Endodermal cell (in vitro differentiated cells): ENCODE data around the gene CHID1. TPM values are rescaled to one million over a fixed set of nuclear protein-coding genes. Genes with fewer than 3 reads are reported as not detected.

ENCODE experiments used
- DNase-seq: peaks from one replicate; pipeline ENCODE4 v3.0.0-alpha.2; 2017
- H3K27ac ChIP-seq: 2 replicates; pipeline ENCODE4 v1.5.1; 2013; ENCODE audit warnings: mild to moderate bottlenecking, low read depth, low read length, moderate library complexity
- H3K27me3 ChIP-seq: 2 replicates; pipeline ENCODE4 v1.6.1; 2013; ENCODE audit warnings: mild to moderate bottlenecking, low read length, moderate library complexity; ENCODE audit not compliant: insufficient read depth, control insufficient read depth, poor library complexity, severe bottlenecking
- H3K36me3 ChIP-seq: 2 replicates; pipeline ENCODE4 v1.7.0; 2013; ENCODE audit warnings: mild to moderate bottlenecking, low read length, moderate library complexity; ENCODE audit not compliant: control insufficient read depth, insufficient read depth
- H3K4me1 ChIP-seq: one replicate; pipeline ENCODE4 v1.7.0; 2013; ENCODE audit warnings: low read length; ENCODE audit not compliant: control insufficient read depth, insufficient read depth
- H3K4me3 ChIP-seq: 2 replicates; pipeline ENCODE4 v1.5.1; 2013; ENCODE audit warnings: mild to moderate bottlenecking, low read length, moderate library complexity
- H3K9ac ChIP-seq: 2 replicates; pipeline ENCODE4 v1.6.1; 2013; ENCODE audit warnings: mild to moderate bottlenecking, low read length, moderate library complexity; ENCODE audit not compliant: poor library complexity, severe bottlenecking; ENCODE audit errors: extremely low read depth
- H3K9me3 ChIP-seq: 2 replicates; pipeline ENCODE4 v1.6.1; 2013; ENCODE audit warnings: mild to moderate bottlenecking, low read length, moderate library complexity; ENCODE audit not compliant: control insufficient read depth
- H3K27ac Mint-ChIP-seq: 2 replicates; pipeline ENCODE4 v1.8.0; 2020; ENCODE audit warnings: mixed read lengths
- H3K27me3 Mint-ChIP-seq: 2 replicates; pipeline ENCODE4 v1.8.0; 2021; ENCODE audit warnings: mild to moderate bottlenecking, mixed read lengths; ENCODE audit not compliant: insufficient read depth
- H3K36me3 Mint-ChIP-seq: 2 replicates; pipeline ENCODE4 v1.8.0; 2020; ENCODE audit warnings: low read depth, mixed read lengths
- H3K4me1 Mint-ChIP-seq: 2 replicates; pipeline ENCODE4 v1.8.0; 2020; ENCODE audit warnings: mixed read lengths
- H3K4me3 Mint-ChIP-seq: 2 replicates; pipeline ENCODE4 v1.8.0; 2020; ENCODE audit warnings: mild to moderate bottlenecking, moderate library complexity, mixed read lengths
- H3K9me3 Mint-ChIP-seq: 2 replicates; pipeline ENCODE4 v1.8.0; 2020; ENCODE audit warnings: mild to moderate bottlenecking, mixed read lengths
- WGBS, 2 experiments: methylation state at CpG; one replicate each; pipeline versions ENCODE4 v1.1.5 to v1.1.7; 2013; ENCODE audit warnings: missing lambda C conversion rate in 2 of 2, mixed read lengths in 1 of 2; ENCODE audit not compliant: insufficient coverage in 1 of 2, insufficient read length in 1 of 2; 5-methylcytosine and 5-hydroxymethylcytosine counted together
- total RNA-seq, 2 donors: library from RNA; stranded (reverse); fragmentation: NEBNext Ultra II Directional in 1 of 2; extraction: Animal tissue kit (Norgen Biotek cat#: 25700) in 1 of 2; gene quantifications; 2 replicates in 1 of 2; 3 replicates in 1 of 2; pipeline ENCODE4 v1.2.1, GENCODE V29; 2021
- TF ChIP-seq, protein P1 (sequence below): fragments of 200-600 bp; sonication (generic); conservative IDR thresholded peaks from 2 replicates; pipeline ENCODE4 v1.5.0; 2021; ENCODE audit warnings: antibody characterized with exemption, mild to moderate bottlenecking

CHID1 gene
- total RNA-seq, 2 donors from 2014 or later, result 82.0 to 83.5 TPM

DNA sequence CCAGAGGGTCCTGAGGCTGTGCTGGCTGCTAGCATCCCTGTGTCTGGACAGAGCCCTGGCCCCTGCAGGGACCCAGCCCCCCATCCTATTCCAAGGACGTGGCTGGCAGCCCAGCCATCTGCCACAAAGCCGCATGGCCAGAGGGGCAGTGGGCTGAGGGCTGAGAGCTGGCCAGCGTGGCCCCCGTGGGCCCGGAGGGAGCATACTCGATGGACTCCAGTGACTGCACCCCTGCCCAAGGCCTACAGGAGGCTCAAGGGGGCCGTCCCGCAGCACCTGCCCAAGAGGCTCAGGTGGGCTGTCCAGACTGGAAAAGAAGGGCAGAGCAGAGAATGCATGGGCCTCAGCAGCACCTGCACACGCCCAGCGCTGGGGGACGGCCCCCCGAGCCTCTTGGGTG lies 54.8 kb downstream of the CHID1 start:
- peaks cover 5% of the 10 kb centered on the region for H3K4me1 ChIP-seq

GRCh38 chr11:855330-855674 lies 55.3 kb downstream of the CHID1 start:
- H3K4me3 Mint-ChIP-seq, result no peak overlapping the region
- no peak overlapping the region for H3K4me3 ChIP-seq
- H3K36me3 Mint-ChIP-seq, result peaks cover 3% of the 10 kb centered on the region
- H3K4me1 Mint-ChIP-seq, result peaks cover 3% of the 10 kb centered on the region
- H3K9me3 ChIP-seq, result no peaks in the 10 kb centered on the region
- H3K27me3 Mint-ChIP-seq, result peaks cover 2% of the 10 kb centered on the region
- TF ChIP-seq, protein P1, sequence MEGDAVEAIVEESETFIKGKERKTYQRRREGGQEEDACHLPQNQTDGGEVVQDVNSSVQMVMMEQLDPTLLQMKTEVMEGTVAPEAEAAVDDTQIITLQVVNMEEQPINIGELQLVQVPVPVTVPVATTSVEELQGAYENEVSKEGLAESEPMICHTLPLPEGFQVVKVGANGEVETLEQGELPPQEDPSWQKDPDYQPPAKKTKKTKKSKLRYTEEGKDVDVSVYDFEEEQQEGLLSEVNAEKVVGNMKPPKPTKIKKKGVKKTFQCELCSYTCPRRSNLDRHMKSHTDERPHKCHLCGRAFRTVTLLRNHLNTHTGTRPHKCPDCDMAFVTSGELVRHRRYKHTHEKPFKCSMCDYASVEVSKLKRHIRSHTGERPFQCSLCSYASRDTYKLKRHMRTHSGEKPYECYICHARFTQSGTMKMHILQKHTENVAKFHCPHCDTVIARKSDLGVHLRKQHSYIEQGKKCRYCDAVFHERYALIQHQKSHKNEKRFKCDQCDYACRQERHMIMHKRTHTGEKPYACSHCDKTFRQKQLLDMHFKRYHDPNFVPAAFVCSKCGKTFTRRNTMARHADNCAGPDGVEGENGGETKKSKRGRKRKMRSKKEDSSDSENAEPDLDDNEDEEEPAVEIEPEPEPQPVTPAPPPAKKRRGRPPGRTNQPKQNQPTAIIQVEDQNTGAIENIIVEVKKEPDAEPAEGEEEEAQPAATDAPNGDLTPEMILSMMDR, result no peak
- H3K27me3 ChIP-seq, result no peaks in the 10 kb centered on the region
- no peak overlapping the region for H3K27ac Mint-ChIP-seq
- no peak for DNase-seq
- H3K9me3 Mint-ChIP-seq, result no peaks in the 10 kb centered on the region
- H3K9ac ChIP-seq, result no peak overlapping the region
- WGBS, 2 experiments, result 93 to 96% methylated on average over 3 to 7 of the region's 7 CpGs
- H3K36me3 ChIP-seq, result no peaks in the 10 kb centered on the region
- H3K27ac ChIP-seq, result peak overlapping the region; percentile 86
- H3K4me1 ChIP-seq, result peaks cover 6% of the 10 kb centered on the region

More for the DNA sequence above, 54.8 kb downstream of the CHID1 start:
- no peak for DNase-seq
- Histone ChIP-seq H3K27me3 (no peaks in the 10 kb centered on the region), H3K9ac (no peak overlapping the region), H3K4me3 (no peak overlapping the region), H3K9me3 (no peaks in the 10 kb centered on the region), H3K36me3 (no peaks in the 10 kb centered on the region), H3K27ac (peak overlapping the region; percentile 5)
- WGBS, 2 experiments, result 92 to 93% methylated on average over 6 to 12 of the region's 12 CpGs
- Mint-ChIP-seq H3K4me3 (no peak overlapping the region), H3K36me3 (peaks cover 3% of the 10 kb centered on the region), H3K4me1 (peaks cover 3% of the 10 kb centered on the region), H3K27me3 (peaks cover 2% of the 10 kb centered on the region), H3K9me3 (no peaks in the 10 kb centered on the region), H3K27ac (no peak overlapping the region)
- TF ChIP-seq, protein P1, result peak; percentile 24

DNA sequence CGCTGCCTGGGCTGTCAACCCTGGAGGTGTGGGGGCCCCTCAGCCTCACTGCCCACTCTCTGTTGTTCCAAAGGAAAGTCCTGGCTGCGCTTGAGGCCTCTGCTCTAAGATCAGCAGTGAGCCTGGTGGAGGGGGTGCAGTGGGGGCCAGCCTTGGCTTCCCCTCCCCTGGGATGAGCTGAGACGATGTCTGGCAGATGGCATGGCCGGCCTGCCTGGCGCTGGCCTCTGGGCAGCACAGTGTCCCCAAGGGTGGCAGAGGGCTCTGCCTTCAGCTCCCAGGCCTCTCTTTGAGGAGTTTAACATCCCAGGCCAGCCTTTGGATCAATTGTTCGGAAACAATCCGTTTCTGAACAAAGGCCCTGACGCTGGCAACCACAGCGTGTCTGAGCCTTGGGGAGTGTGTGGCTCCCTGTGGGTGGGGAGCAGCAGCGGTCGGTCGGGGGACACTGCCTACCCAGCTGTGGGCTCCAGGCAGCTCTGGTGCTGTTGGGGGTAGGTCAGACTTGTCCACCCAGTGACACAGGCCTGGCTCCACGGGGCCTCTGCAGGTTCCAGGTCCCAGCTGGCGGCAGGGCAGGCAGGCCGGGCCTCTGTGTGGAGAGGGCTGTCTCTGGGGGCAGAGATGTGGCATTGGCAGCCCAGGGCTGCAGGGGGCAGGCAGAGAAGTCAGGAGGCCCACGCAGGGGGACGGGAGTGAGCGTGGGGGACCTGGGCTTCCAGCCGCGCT lies 55.8 kb downstream of the CHID1 start:
- WGBS, 2 experiments, result 80 to 92% methylated on average over 11 to 20 of the region's 20 CpGs
- Histone ChIP-seq H3K9me3 (no peaks in the 10 kb centered on the region), H3K4me3 (no peak overlapping the region), H3K27me3 (no peaks in the 10 kb centered on the region), H3K36me3 (no peaks in the 10 kb centered on the region), H3K4me1 (peaks cover 6% of the 10 kb centered on the region), H3K27ac (peak overlapping the region; percentile 86), H3K9ac (no peak overlapping the region)
- no peaks in the 10 kb centered on the region for H3K9me3 Mint-ChIP-seq
- no peak overlapping the region for H3K27ac Mint-ChIP-seq
- TF ChIP-seq, protein P1, result no peak
- H3K27me3 Mint-ChIP-seq, result peaks cover 2% of the 10 kb centered on the region
- H3K4me1 Mint-ChIP-seq, result peaks cover 3% of the 10 kb centered on the region
- H3K36me3 Mint-ChIP-seq, result peaks cover 3% of the 10 kb centered on the region
- DNase-seq, result no peak
- H3K4me3 Mint-ChIP-seq, result no peak overlapping the region
